Subcutaneous adipose tissue (tissue), 4 donors: ENCODE measurements around the gene SLC25A21. TPM values are rescaled to one million over a fixed set of nuclear protein-coding genes. Genes with fewer than 3 reads are reported as not detected.

ENCODE experiments used
- total RNA-seq, 4 donors: library from RNA; depleted of rRNA; stranded (reverse); fragments of >200 nt; gene quantifications; one replicate each; pipeline ENCODE4 v1.1.0, GENCODE V29; 2016
- TF ChIP-seq, protein P1 (sequence below): fragments of 450-650 bp; IDR thresholded peaks from one replicate; pipeline ENCODE4 v1.5.1; 2016; ENCODE audit warnings: low read depth, mild to moderate bottlenecking, control low read depth, antibody characterized with exemption, moderate library complexity

The SLC25A21 gene
- total RNA-seq, 4 donors from 2014 or later, result 0.98 to 1.1 TPM; not detected in 2

DNA sequence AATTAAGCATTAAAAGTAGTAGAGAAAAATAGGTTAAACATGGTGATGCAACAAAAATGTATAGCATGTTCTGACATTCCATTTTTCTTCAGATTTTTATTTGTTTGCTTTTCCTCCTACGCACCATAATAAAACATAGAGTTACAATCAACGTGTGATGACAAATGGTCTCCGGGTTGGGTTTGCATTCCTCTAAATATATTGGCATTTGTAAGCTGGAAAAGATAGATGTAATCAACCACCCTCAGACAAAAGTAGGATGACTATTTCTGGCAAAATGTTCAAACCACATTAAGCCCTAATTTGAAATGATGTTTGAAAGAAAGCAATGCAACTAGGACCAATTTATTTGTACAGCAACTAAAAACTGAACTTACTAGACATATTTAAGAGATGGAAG is 58.4 kb downstream of the SLC25A21 start:
- TF ChIP-seq, protein P1, sequence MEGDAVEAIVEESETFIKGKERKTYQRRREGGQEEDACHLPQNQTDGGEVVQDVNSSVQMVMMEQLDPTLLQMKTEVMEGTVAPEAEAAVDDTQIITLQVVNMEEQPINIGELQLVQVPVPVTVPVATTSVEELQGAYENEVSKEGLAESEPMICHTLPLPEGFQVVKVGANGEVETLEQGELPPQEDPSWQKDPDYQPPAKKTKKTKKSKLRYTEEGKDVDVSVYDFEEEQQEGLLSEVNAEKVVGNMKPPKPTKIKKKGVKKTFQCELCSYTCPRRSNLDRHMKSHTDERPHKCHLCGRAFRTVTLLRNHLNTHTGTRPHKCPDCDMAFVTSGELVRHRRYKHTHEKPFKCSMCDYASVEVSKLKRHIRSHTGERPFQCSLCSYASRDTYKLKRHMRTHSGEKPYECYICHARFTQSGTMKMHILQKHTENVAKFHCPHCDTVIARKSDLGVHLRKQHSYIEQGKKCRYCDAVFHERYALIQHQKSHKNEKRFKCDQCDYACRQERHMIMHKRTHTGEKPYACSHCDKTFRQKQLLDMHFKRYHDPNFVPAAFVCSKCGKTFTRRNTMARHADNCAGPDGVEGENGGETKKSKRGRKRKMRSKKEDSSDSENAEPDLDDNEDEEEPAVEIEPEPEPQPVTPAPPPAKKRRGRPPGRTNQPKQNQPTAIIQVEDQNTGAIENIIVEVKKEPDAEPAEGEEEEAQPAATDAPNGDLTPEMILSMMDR, result no peak

DNA sequence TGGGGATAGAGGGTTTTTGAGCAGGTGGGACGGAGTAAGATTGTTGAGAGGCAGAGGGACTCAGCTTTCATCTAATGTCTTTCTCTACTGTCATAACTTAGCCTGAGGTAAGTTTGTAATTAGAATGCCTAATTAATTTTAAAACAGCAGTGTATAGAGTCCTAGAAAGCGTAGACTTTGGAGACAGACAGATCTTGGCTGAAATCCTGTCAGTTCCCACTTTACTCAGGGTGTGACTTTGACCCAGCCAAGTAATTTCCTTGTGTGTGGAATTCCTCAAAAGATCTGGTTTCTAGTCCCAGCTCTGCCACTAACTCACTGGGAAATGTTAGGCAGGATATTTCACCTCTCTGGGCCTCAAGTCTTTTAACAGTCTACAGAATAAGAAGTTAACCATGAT is 74.3 kb downstream of the SLC25A21 start:
- TF ChIP-seq, protein P1, result no peak

DNA sequence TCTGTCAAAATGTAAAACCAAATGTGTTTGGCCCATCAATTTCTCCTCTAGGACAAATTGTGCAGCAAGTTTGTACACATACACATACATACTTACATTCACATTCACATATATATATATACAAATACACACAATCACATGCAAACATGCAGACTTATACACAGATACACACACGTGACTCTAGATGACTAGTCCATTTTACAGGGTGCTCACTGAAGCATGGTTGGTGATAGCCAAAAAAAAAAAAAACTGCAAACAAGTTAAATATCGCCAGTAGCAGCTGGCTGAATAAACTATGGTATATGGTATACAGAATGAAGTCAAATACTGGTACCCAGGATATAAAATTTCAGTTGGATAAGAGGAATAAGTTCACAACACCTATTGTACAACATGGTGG is 77.9 kb downstream of the SLC25A21 start:
- TF ChIP-seq, protein P1, result no peak

DNA sequence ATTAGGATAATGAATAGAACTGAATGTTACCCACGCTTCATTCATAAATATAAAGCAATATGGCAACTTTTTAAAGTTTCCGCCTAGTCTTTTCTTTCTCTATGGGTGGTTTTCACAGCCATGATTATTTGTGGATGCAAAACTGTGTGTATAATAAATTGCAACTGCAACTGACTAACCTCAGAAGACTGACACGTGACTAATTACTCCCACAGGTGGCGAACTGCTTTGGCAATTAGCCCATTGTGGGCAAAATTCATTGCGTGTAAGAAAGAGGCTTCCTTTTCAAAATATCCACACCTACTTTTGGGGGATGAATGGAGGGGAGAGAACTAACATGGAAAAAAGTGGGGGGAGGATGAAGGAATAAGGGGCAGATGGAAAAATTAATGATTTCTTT is 79.0 kb downstream of the SLC25A21 start:
- TF ChIP-seq, protein P1, result no peak

DNA sequence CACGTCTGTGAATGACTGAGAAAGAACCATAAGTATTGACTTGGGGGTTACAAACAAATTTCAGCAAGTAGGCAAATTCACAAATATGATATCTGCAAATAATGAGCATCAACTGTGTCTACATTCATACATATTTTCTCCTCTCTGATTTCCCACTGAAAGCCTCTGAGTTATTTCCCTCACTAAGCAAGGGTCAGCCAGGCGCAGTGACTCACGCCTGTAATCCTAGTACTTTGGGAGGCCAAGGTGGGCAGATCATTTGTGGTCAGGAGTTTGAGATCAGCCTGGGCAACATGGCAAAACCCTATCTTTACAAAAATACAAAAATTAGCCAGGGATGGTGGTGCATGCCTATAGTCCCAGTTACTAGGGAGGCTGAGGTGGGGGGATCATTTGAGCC is 80.8 kb downstream of the SLC25A21 start:
- TF ChIP-seq, protein P1, result no peak

DNA sequence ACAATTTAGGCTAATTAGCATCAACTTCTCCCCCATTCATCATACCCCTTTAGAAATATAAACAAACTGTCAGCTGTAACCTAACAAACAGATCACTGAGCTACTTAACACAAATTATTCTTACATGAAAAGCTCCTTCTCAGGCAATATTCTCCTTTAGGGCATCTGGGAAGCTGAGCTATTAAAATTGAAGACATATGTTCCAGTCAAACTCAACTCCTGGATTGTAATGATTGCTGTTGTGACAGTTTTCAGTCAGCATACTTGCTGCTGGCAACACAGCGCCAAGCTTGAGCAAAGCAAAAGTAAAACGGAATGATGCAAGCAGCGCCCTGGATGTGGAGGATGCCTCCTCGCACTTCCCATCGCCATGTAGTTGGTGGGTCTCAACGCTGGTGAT is 82.4 kb downstream of the SLC25A21 start:
- TF ChIP-seq, protein P1, result no peak

DNA sequence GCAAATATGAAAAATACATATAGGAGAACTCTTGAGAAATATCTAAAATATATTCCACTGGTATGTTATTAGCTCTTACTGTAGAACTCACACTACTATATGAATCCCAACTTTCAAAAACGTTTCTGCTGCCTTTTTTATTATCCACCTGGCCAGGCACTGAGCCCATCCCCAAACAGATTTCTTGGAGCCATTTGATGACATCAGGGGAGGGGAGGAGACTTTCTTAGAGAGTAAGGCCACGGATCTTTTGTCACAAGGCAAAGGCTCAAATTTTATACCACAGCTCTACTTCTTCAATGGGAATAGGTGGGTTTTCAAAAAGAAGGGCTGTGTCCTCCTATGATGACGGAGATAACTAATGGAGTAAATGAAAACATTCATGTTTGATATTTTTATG is 83.0 kb downstream of the SLC25A21 start:
- TF ChIP-seq, protein P1, result no peak
